ENCODE data around the gene TMEM161B.

The TMEM161B gene

GRCh38 chr5:88268385-88269184 is at the start of gene TMEM161B:
TSS of gene TMEM161B (minus strand) at chr5:88268845. CDS start at chr5:88268723, 122 bp downstream.
- peak within 1 kb of the TSS; percentile 57 for H3K4me3 ChIP-seq (ENCODE audit: severe bottlenecking)
- peak; percentile 97 for ATAC-seq (ENCODE audit: low read depth)
- no peak for TF ChIP-seq CTCF (IDR thresholded peaks at IDR 0.05; ENCODE audit: poor library complexity, severe bottlenecking)
- H3K27me3 ChIP-seq (ENCODE audit: insufficient read depth, poor library complexity, severe bottlenecking): no peaks in the 10 kb centered on the region
- H3K27ac ChIP-seq (ENCODE audit: poor library complexity, severe bottlenecking): peak within 1 kb of the TSS; percentile 47
- peaks cover 38% of the 10 kb centered on the region for H3K36me3 ChIP-seq (ENCODE audit: low read depth)
- peak; percentile 98 for DNase-seq (ENCODE audit: low spot score)
- no peaks in the 10 kb centered on the region for H3K9me3 ChIP-seq (ENCODE audit: severe bottlenecking)
- peaks cover 9% of the 10 kb centered on the region for H3K4me1 ChIP-seq (ENCODE audit: insufficient read depth, poor library complexity, severe bottlenecking)

- Histone ChIP-seq H3K4me1 (ENCODE audit: insufficient read depth, poor library complexity, severe bottlenecking) (no peaks in the 10 kb centered on the region), H3K27me3 (ENCODE audit: insufficient read depth, poor library complexity, severe bottlenecking) (peaks cover 3% of the 10 kb centered on the region), H3K4me3 (ENCODE audit: severe bottlenecking) (no peak overlapping the region), H3K36me3 (ENCODE audit: low read depth) (no peaks in the 10 kb centered on the region), H3K9me3 (ENCODE audit: severe bottlenecking) (no peaks in the 10 kb centered on the region), H3K27ac (ENCODE audit: poor library complexity, severe bottlenecking) (no peak overlapping the region)
- no peak for TF ChIP-seq CTCF (IDR thresholded peaks at IDR 0.05; ENCODE audit: poor library complexity, severe bottlenecking)
- no peak for ATAC-seq (ENCODE audit: low read depth)
- no peak for DNase-seq (ENCODE audit: low spot score)
Observed at GRCh38 chr5:88304356-88304755, 35.7 kb upstream of the TMEM161B start.

- DNase-seq (ENCODE audit: low spot score): no peak
- Histone ChIP-seq H3K27ac (ENCODE audit: poor library complexity, severe bottlenecking) (no peak overlapping the region), H3K27me3 (ENCODE audit: insufficient read depth, poor library complexity, severe bottlenecking) (peaks cover 3% of the 10 kb centered on the region), H3K9me3 (ENCODE audit: severe bottlenecking) (no peaks in the 10 kb centered on the region), H3K4me3 (ENCODE audit: severe bottlenecking) (no peak overlapping the region), H3K4me1 (ENCODE audit: insufficient read depth, poor library complexity, severe bottlenecking) (no peaks in the 10 kb centered on the region), H3K36me3 (ENCODE audit: low read depth) (no peaks in the 10 kb centered on the region)
- ATAC-seq (ENCODE audit: low read depth): peak; percentile 36; the same call in 2 of the 3 replicates
- no peak for TF ChIP-seq CTCF (IDR thresholded peaks at IDR 0.05; ENCODE audit: poor library complexity, severe bottlenecking)
Observed at GRCh38 chr5:88298425-88298824, 29.8 kb upstream of the TMEM161B start.

GRCh38 chr5:88290801-88291200 is 22.2 kb upstream of the TMEM161B start:
- no peak overlapping the region for H3K27ac ChIP-seq (ENCODE audit: poor library complexity, severe bottlenecking)
- H3K4me3 ChIP-seq (ENCODE audit: severe bottlenecking): no peak overlapping the region
- no peak for TF ChIP-seq CTCF (IDR thresholded peaks at IDR 0.05; ENCODE audit: poor library complexity, severe bottlenecking)
- no peaks in the 10 kb centered on the region for H3K27me3 ChIP-seq (ENCODE audit: insufficient read depth, poor library complexity, severe bottlenecking)
- ATAC-seq (ENCODE audit: low read depth) (no peak), DNase-seq (ENCODE audit: low spot score) (no peak)
- no peaks in the 10 kb centered on the region for H3K9me3 ChIP-seq (ENCODE audit: severe bottlenecking)
- no peaks in the 10 kb centered on the region for H3K36me3 ChIP-seq (ENCODE audit: low read depth)
- no peaks in the 10 kb centered on the region for H3K4me1 ChIP-seq (ENCODE audit: insufficient read depth, poor library complexity, severe bottlenecking)
